Mesenchymal stem cell (in vitro differentiated cells and primary cell): ENCODE data around the gene CELSR2.
A peak's percentile ranks its signal among the peaks of the same experiment; 100 is the strongest.
"Not testable (repeated sequence)": the region's sequence is repeated elsewhere in the genome, so short reads cannot be mapped to it uniquely, and the experiment has no call there.

Source experiments
- DNase-seq: peaks from one replicate; pipeline ENCODE4 v3.0.0-alpha.2; 2013
- H2AFZ ChIP-seq: one replicate; pipeline ENCODE4 v1.6.1; 2013; ENCODE audit warnings: low read depth, mild to moderate bottlenecking, control low read depth, inconsistent platforms, low read length, moderate library complexity
- H2AK5ac ChIP-seq: 2 replicates; pipeline ENCODE4 v1.6.1; 2013; ENCODE audit warnings: low read length, moderate library complexity, mild to moderate bottlenecking, inconsistent platforms; ENCODE audit not compliant: severe bottlenecking
- H2BK120ac ChIP-seq: one replicate; pipeline ENCODE4 v1.6.1; 2013; ENCODE audit warnings: low read depth, mild to moderate bottlenecking, inconsistent platforms, low read length, moderate library complexity
- H2BK12ac ChIP-seq, 2 experiments: one replicate each; pipeline ENCODE4 v1.6.1; 2013; ENCODE audit warnings: inconsistent platforms in 2 of 2, low read length in 2 of 2, mild to moderate bottlenecking in 2 of 2, moderate library complexity in 2 of 2, control low read depth in 1 of 2
- H2BK15ac ChIP-seq: one replicate; pipeline ENCODE4 v1.6.1; 2013; ENCODE audit warnings: mild to moderate bottlenecking, low read depth, inconsistent platforms; ENCODE audit not compliant: poor library complexity, severe bottlenecking
- H2BK5ac ChIP-seq: 2 replicates; pipeline ENCODE4 v1.6.1; 2013; ENCODE audit warnings: low read depth, mild to moderate bottlenecking, low read length, control low read depth, inconsistent platforms; ENCODE audit not compliant: poor library complexity, severe bottlenecking
- H3K14ac ChIP-seq, 2 experiments: one replicate each; pipeline ENCODE4 v1.6.1; 2013; ENCODE audit warnings: inconsistent platforms in 2 of 2, low read length in 2 of 2, control low read depth in 1 of 2, mild to moderate bottlenecking in 1 of 2, moderate library complexity in 1 of 2
- H3K18ac ChIP-seq, 2 experiments: one replicate each; pipeline ENCODE4 v1.6.1; 2013; ENCODE audit warnings: inconsistent platforms in 2 of 2, low read length in 2 of 2, control low read depth in 1 of 2, low read depth in 1 of 2, mild to moderate bottlenecking in 1 of 2
- H3K23ac ChIP-seq, 2 experiments: one replicate each; pipeline ENCODE4 v1.6.1; 2013; ENCODE audit warnings: inconsistent platforms in 2 of 2, low read length in 2 of 2, mild to moderate bottlenecking in 2 of 2, moderate library complexity in 2 of 2, control low read depth in 1 of 2
- H3K27ac ChIP-seq: 2 replicates; pipeline ENCODE4 v1.5.1; 2013; ENCODE audit warnings: mild to moderate bottlenecking, moderate library complexity, low read length, control low read depth, inconsistent platforms; ENCODE audit not compliant: poor library complexity, severe bottlenecking
- H3K27me3 ChIP-seq, 2 experiments: 2 replicates each; pipeline versions ENCODE4 v1.6.1 to v1.7.0; 2013; ENCODE audit warnings: low read length in 2 of 2, mild to moderate bottlenecking in 2 of 2, moderate library complexity in 2 of 2, control low read depth in 1 of 2, inconsistent platforms in 1 of 2; ENCODE audit not compliant: control insufficient read depth in 1 of 2, insufficient read depth in 1 of 2
- H3K36me3 ChIP-seq, 2 experiments: 2 replicates each; pipeline versions ENCODE4 v1.6.1 to v1.7.0; 2013; ENCODE audit warnings: low read length in 2 of 2, control low read depth in 1 of 2, inconsistent platforms in 1 of 2, low read depth in 1 of 2, mild to moderate bottlenecking in 1 of 2; ENCODE audit not compliant: insufficient read depth in 2 of 2, control insufficient read depth in 1 of 2
- H3K4ac ChIP-seq, 2 experiments: one replicate each; pipeline ENCODE4 v1.6.1; 2013; ENCODE audit warnings: inconsistent platforms in 2 of 2, low read length in 2 of 2, mild to moderate bottlenecking in 2 of 2, moderate library complexity in 2 of 2, control low read depth in 1 of 2, low read depth in 1 of 2
- H3K4me1 ChIP-seq: 2 replicates; pipeline ENCODE4 v1.6.1; 2013; ENCODE audit warnings: low read depth, low read length, control low read depth; ENCODE audit not compliant: control insufficient read depth, insufficient read depth
- H3K4me2 ChIP-seq: 2 replicates; pipeline ENCODE4 v1.6.1; 2013; ENCODE audit warnings: low read length, mild to moderate bottlenecking, inconsistent platforms; ENCODE audit not compliant: poor library complexity, severe bottlenecking
- H3K4me3 ChIP-seq, 2 experiments: 2 replicates each; pipeline versions ENCODE4 v1.5.1 to v1.7.0; 2013; ENCODE audit warnings: low read length in 2 of 2, mild to moderate bottlenecking in 2 of 2, control low read depth in 1 of 2, low read depth in 1 of 2; ENCODE audit not compliant: insufficient read depth in 1 of 2
- H3K79me1 ChIP-seq: replicated peaks from 2 replicates; pipeline ENCODE4 v1.6.1; 2013; ENCODE audit warnings: mild to moderate bottlenecking, control low read depth, low read length, inconsistent platforms; ENCODE audit not compliant: poor library complexity, severe bottlenecking
- H3K9ac ChIP-seq: 2 replicates; pipeline ENCODE4 v1.7.0; 2013; ENCODE audit warnings: mild to moderate bottlenecking, low read length, moderate library complexity
- H3K9me3 ChIP-seq: 2 replicates; pipeline ENCODE4 v1.7.0; 2013; ENCODE audit warnings: mild to moderate bottlenecking, low read length; ENCODE audit not compliant: control insufficient read depth
- H4K8ac ChIP-seq: one replicate; pipeline ENCODE4 v1.6.1; 2013; ENCODE audit warnings: inconsistent platforms, mild to moderate bottlenecking, low read length, moderate library complexity
- H4K91ac ChIP-seq: one replicate; pipeline ENCODE4 v1.6.1; 2013; ENCODE audit warnings: mild to moderate bottlenecking, low read length, inconsistent platforms
- WGBS: methylation state at CpG from one replicate; pipeline ENCODE4 v1.1.7; 2013; ENCODE audit warnings: mixed read lengths; 5-methylcytosine and 5-hydroxymethylcytosine counted together

The CELSR2 gene

DNA sequence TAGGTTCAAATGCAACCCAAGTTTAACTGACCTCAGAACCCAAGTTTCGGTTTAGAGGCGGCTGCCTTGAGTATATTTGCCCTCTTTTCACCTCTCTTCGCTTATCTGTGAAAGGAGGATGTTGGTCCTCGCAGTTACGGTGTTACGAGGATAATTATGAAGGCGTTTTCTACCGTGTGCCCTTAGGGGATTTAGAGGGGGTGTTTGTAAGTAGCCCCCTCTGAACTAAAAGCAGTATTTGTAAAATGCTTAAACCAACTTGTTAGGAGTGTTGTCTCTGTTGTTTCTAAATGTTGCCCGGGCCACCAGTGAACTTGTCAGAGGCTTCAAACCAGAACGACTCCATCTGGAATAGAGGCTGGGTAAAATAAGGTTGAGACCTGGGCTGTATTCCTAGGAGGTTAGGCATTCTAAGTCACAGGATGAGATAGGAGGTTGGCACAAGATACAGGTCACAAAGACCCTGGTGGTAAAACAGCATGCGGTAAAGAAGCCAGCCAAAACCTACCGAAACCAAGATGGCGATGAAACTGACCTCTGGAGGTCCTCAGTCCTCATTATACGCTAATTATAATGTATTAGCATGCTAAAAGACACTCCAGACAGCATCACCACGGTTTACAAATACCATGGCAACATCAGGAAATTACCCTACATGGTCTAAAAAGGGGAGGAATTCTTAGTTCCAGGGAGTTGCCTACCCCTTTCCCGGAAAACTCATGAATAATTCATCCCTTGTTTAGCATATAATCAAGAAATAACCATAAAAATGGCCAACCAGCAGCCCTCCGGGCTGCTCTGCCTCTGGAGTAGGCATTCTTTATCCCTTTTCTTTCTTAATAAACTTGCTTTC lies 34.6 kb downstream of the CELSR2 start:
- H3K23ac ChIP-seq: no peak overlapping the region
- H3K14ac ChIP-seq: no peak overlapping the region
- DNase-seq: no peak
- H3K4me2 ChIP-seq: peak overlapping the region; percentile 55
- H3K79me1 ChIP-seq: peaks cover 24% of the 10 kb centered on the region
- H3K9me3 ChIP-seq: no peaks in the 10 kb centered on the region
- peak overlapping the region in 1 of 2 experiments; percentile 35 for H2BK12ac ChIP-seq
- H3K9ac ChIP-seq: peak overlapping the region; percentile 90
- no peak overlapping the region for H2BK15ac ChIP-seq
- H3K4me1 ChIP-seq: peaks cover 19% of the 10 kb centered on the region
- peak overlapping the region; percentile 75 for H2AK5ac ChIP-seq
- peak overlapping the region; percentile 30 for H4K91ac ChIP-seq
- H2BK120ac ChIP-seq: no peak overlapping the region
- no peak overlapping the region for H2BK5ac ChIP-seq
- H3K36me3 ChIP-seq: peaks cover 12 to 13% of the 10 kb centered on the region in 2 experiments
- peak overlapping the region in 1 of 2 experiments; percentile 89 for H3K4ac ChIP-seq
- 73% methylated on average over 17 of the region's 17 CpGs for WGBS
- peak overlapping the region; percentile 78 for H4K8ac ChIP-seq
- H3K27ac ChIP-seq: peak overlapping the region; percentile 86
- H3K4me3 ChIP-seq: peak overlapping the region; percentile 66 to 90
- no peak overlapping the region for H2AFZ ChIP-seq
- H3K27me3 ChIP-seq: no peaks in the 10 kb centered on the region
- peak overlapping the region in 1 of 2 experiments; percentile 60 for H3K18ac ChIP-seq

DNA sequence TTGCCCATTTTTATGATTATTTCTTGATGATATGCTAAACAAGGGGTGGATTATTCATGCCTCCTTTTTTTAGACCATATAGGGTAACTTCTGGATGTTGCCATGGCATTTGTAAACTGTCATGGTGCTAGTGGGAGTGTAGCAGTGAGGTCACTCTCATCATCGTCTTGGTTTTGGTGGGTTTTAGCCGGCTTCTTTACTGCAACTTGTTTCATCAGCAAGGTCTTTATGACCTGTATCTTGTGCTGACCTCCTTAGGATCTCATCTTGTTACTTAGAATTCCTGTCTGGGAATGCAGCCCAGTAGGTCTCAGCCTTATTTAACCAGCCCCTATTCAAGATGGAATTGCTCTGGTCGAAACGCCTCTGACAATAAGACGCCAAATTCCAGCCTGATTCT lies 37.4 kb downstream of the CELSR2 start:
- not testable (repeated sequence) for H3K4me3 ChIP-seq, H2BK12ac ChIP-seq, H3K23ac ChIP-seq, H2BK5ac ChIP-seq, H3K36me3 ChIP-seq, H3K27me3 ChIP-seq, H3K79me1 ChIP-seq, H4K8ac ChIP-seq, H2BK120ac ChIP-seq, H3K27ac ChIP-seq, H4K91ac ChIP-seq, H3K9me3 ChIP-seq, DNase-seq, H3K14ac ChIP-seq, H2BK15ac ChIP-seq, H3K9ac ChIP-seq, H2AFZ ChIP-seq, H3K4ac ChIP-seq, H3K18ac ChIP-seq, H3K4me2 ChIP-seq, H2AK5ac ChIP-seq
- WGBS: 96% methylated on average over 3 of the region's 5 CpGs
- peaks cover 10% of the 10 kb centered on the region for H3K4me1 ChIP-seq

DNA sequence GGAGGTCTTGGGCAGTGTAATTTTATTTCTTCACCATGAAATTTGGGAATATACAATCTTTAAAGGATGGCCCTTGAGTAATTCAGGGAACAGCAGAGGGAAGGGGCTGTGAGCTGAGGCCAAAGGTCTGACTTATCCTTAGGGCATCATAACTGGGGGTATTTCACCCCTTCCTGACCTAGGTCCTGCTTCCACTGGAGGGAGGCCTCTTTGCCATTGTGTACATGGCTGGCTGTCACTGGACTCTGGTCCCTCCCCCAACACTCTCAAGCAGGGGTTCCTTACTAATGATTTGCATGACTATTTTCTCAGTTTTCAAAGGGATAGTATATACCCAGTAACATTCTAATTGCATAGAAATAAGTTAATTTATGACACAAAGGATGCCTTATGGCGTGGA lies 40.8 kb downstream of the CELSR2 start:
- no peaks in the 10 kb centered on the region for H3K79me1 ChIP-seq
- H3K23ac ChIP-seq: no peak overlapping the region
- no peak overlapping the region for H2BK12ac ChIP-seq
- H3K27ac ChIP-seq: no peak overlapping the region
- no peak overlapping the region for H2BK15ac ChIP-seq
- no peaks in the 10 kb centered on the region for H3K36me3 ChIP-seq
- no peak for DNase-seq
- no peak overlapping the region for H2AK5ac ChIP-seq
- no peak overlapping the region for H2BK120ac ChIP-seq
- H3K27me3 ChIP-seq: peaks cover 0 to 6% of the 10 kb centered on the region in 2 experiments
- 100% methylated on average over 1 of the region's 1 CpG for WGBS
- H3K9ac ChIP-seq: no peak overlapping the region
- no peak overlapping the region for H2AFZ ChIP-seq
- H3K4me2 ChIP-seq: no peak overlapping the region
- peak overlapping the region in 1 of 2 experiments; percentile 35 for H3K18ac ChIP-seq
- no peaks in the 10 kb centered on the region for H3K9me3 ChIP-seq
- no peak overlapping the region for H3K4ac ChIP-seq
- H3K14ac ChIP-seq: no peak overlapping the region
- no peak overlapping the region for H3K4me3 ChIP-seq
- no peak overlapping the region for H4K8ac ChIP-seq
- no peak overlapping the region for H2BK5ac ChIP-seq
- H4K91ac ChIP-seq: no peak overlapping the region
- H3K4me1 ChIP-seq: no peaks in the 10 kb centered on the region

DNA sequence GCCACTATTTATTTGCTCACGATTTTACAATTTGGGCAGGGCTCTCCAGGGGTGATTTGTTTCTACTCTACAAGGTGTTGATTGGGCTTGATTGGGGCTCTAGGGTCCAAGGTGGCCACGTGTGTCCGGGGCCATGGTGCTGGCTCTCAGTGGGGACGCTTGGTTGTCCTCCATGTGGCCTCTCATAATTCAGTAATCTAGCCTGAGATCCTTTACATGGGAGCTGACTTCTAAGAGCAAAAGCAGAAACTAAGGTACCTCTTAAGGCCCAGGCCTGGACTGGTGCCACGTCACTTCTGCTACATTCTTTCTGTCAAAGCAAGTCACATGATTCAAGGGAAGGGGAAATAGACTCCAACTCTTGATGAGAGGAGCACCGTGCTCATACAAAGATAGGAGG lies 41.7 kb downstream of the CELSR2 start:
- H3K27ac ChIP-seq: no peak overlapping the region
- no peak overlapping the region for H3K4me2 ChIP-seq
- no peak overlapping the region for H2BK5ac ChIP-seq
- WGBS: 90% methylated on average over 6 of the region's 6 CpGs
- H3K79me1 ChIP-seq: no peaks in the 10 kb centered on the region
- H3K27me3 ChIP-seq: peaks cover 0 to 10% of the 10 kb centered on the region in 2 experiments
- no peak overlapping the region for H3K23ac ChIP-seq
- H3K14ac ChIP-seq: no peak overlapping the region
- no peak for DNase-seq
- H3K18ac ChIP-seq: no peak overlapping the region
- no peak overlapping the region for H2BK15ac ChIP-seq
- no peak overlapping the region for H4K8ac ChIP-seq
- no peak overlapping the region for H3K4me3 ChIP-seq
- no peaks in the 10 kb centered on the region for H3K9me3 ChIP-seq
- H3K4me1 ChIP-seq: no peaks in the 10 kb centered on the region
- no peak overlapping the region for H2AFZ ChIP-seq
- H2AK5ac ChIP-seq: no peak overlapping the region
- no peak overlapping the region for H4K91ac ChIP-seq
- H3K36me3 ChIP-seq: no peaks in the 10 kb centered on the region
- H3K9ac ChIP-seq: no peak overlapping the region
- H2BK120ac ChIP-seq: no peak overlapping the region
- no peak overlapping the region for H3K4ac ChIP-seq
- H2BK12ac ChIP-seq: no peak overlapping the region
